Measurements from ENCODE around the gene KRTAP3-2. TPM values are rescaled to one million over a fixed set of nuclear protein-coding genes. Genes with fewer than 3 reads are reported as not detected.

The KRTAP3-2 gene
- total RNA-seq, 1 donor from 2014 or later: not detected

DNA sequence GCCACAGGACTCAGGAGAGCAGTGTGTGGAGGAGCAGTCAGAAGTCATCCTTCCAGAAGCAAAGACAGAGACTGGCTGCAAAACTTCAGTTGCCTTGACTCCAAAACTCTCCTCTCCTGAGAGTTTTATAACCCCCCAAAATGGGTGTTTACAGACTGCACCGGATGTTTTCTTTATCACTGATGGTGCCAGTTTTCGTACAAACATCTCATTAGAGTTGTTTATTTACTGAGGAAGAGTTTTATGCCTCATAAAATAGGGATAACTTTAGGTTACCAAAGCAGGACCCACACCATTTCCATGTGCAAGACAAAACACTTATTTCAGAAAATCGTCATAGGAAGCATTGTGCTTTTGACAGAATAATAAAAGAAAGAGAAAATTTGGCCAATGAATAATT lies 15.5 kb downstream of the KRTAP3-2 start, which contains the start of gene KRT40:
KRT40 (minus strand) TSS at position 101 of the 400 bp plus-strand sequence; CDS start at position 48, 53 bp downstream.
- Histone ChIP-seq H3K36me3 (no peaks in the 10 kb centered on the region), H3K9me3 (no peaks in the 10 kb centered on the region), H3K4me3 (no peak within 1 kb of the TSS), H3K27ac (no peak within 1 kb of the TSS), H3K4me1 (no peaks in the 10 kb centered on the region), H3K27me3 (no peaks in the 10 kb centered on the region)
- intact Hi-C loops (cut with DNase I): no loop called here
- TF ChIP-seq, protein P1, sequence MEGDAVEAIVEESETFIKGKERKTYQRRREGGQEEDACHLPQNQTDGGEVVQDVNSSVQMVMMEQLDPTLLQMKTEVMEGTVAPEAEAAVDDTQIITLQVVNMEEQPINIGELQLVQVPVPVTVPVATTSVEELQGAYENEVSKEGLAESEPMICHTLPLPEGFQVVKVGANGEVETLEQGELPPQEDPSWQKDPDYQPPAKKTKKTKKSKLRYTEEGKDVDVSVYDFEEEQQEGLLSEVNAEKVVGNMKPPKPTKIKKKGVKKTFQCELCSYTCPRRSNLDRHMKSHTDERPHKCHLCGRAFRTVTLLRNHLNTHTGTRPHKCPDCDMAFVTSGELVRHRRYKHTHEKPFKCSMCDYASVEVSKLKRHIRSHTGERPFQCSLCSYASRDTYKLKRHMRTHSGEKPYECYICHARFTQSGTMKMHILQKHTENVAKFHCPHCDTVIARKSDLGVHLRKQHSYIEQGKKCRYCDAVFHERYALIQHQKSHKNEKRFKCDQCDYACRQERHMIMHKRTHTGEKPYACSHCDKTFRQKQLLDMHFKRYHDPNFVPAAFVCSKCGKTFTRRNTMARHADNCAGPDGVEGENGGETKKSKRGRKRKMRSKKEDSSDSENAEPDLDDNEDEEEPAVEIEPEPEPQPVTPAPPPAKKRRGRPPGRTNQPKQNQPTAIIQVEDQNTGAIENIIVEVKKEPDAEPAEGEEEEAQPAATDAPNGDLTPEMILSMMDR (IDR thresholded peaks at IDR 0.05): no peak
- DNase-seq (ENCODE audit: low spot score in 2 of 2): no peak

GRCh38 chr17:40981115-40981514 lies 18.6 kb downstream of the KRTAP3-2 start:
- no peaks in the 10 kb centered on the region for H3K9me3 ChIP-seq
- no peak for DNase-seq (ENCODE audit: low spot score in 2 of 2)
- TF ChIP-seq, protein P1 (IDR thresholded peaks at IDR 0.05): no peak
- intact Hi-C loops (cut with DNase I): no loop called here
- H3K27me3 ChIP-seq: no peaks in the 10 kb centered on the region
- H3K4me1 ChIP-seq: no peaks in the 10 kb centered on the region
- H3K4me3 ChIP-seq: no peak overlapping the region
- H3K36me3 ChIP-seq: no peaks in the 10 kb centered on the region
- no peak overlapping the region for H3K27ac ChIP-seq

DNA sequence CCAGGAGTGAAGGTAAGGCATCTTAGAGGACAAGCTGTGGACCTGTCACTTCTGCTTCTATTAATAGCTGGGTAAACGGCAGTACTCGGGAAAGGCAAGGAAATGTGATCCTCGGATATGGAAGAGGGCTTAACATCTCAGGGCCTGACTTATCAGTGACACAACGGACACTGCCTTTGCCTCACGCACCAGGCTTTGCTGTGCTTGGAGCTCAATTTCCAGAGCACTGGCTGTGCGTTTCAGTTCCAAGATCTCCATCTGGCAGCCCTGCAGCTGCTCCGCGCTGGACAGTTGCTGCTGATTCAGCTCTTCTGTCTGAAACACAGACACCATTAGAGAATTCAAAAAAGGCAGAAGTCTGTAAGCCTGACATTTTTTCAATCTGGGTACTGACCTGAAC lies 19.1 kb downstream of the KRTAP3-2 start:
- H3K36me3 ChIP-seq: no peaks in the 10 kb centered on the region
- H3K9me3 ChIP-seq: no peaks in the 10 kb centered on the region
- no peak overlapping the region for H3K4me3 ChIP-seq
- no peaks in the 10 kb centered on the region for H3K4me1 ChIP-seq
- intact Hi-C loops (cut with DNase I): no loop called here
- TF ChIP-seq, protein P1 (IDR thresholded peaks at IDR 0.05): no peak
- H3K27ac ChIP-seq: no peak overlapping the region
- H3K27me3 ChIP-seq: no peaks in the 10 kb centered on the region
- no peak for DNase-seq (ENCODE audit: low spot score in 2 of 2)

GRCh38 chr17:40980117-40980516 lies 19.6 kb downstream of the KRTAP3-2 start:
- DNase-seq (ENCODE audit: low spot score in 2 of 2): no peak
- no peak overlapping the region for H3K4me3 ChIP-seq
- H3K27ac ChIP-seq: no peak overlapping the region
- intact Hi-C loops (cut with DNase I): no loop called here
- no peaks in the 10 kb centered on the region for H3K27me3 ChIP-seq
- TF ChIP-seq, protein P1 (IDR thresholded peaks at IDR 0.05): no peak
- H3K9me3 ChIP-seq: no peaks in the 10 kb centered on the region
- no peaks in the 10 kb centered on the region for H3K36me3 ChIP-seq
- no peaks in the 10 kb centered on the region for H3K4me1 ChIP-seq

- Histone ChIP-seq H3K9me3 (no peaks in the 10 kb centered on the region), H3K4me1 (no peaks in the 10 kb centered on the region), H3K27me3 (no peaks in the 10 kb centered on the region), H3K4me3 (no peak overlapping the region), H3K36me3 (no peaks in the 10 kb centered on the region), H3K27ac (no peak overlapping the region)
- intact Hi-C loops (cut with DNase I): no loop called here
- TF ChIP-seq, protein P1 (IDR thresholded peaks at IDR 0.05): no peak
- no peak for DNase-seq (ENCODE audit: low spot score in 2 of 2)
These were observed 21.0 kb downstream of the KRTAP3-2 start for GRCh38 chr17:40978575-40979151.

DNA sequence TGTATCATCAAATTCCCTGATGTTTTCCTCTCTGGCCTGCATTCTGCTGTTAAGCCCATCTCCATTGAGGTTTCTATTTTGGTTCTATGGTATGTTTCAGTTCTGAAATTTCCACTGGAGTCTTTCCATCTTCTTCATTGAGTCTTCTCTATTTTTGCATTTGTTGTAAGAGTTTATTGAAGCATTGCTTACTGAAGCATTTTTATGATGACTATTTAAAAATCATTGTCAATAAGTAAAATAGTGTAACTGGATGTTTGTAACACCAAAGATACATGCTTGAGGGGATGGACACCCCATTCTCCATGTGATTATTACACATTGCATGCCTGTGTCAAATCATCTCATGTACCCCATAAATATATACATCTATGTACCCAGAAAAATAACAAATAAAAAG lies 24.2 kb downstream of the KRTAP3-2 start:
- intact Hi-C loops (cut with DNase I): no loop called here

More for the DNA sequence above, 24.2 kb downstream of the KRTAP3-2 start:
- Histone ChIP-seq H3K27me3 (no peaks in the 10 kb centered on the region), H3K4me1 (no peaks in the 10 kb centered on the region), H3K4me3 (no peak overlapping the region), H3K36me3 (no peaks in the 10 kb centered on the region), H3K27ac (no peak overlapping the region), H3K9me3 (no peaks in the 10 kb centered on the region)
- DNase-seq (ENCODE audit: low spot score in 2 of 2): no peak
- TF ChIP-seq, protein P1 (IDR thresholded peaks at IDR 0.05): no peak

Measured in ascending aorta (tissue), 2 donors.